Upper lobe of right lung (tissue), 1 donor: ENCODE results near the gene CNNM3. TPM values are rescaled to one million over a fixed set of nuclear protein-coding genes. Genes with fewer than 3 reads are reported as not detected.
"Not testable (repeated sequence)": the region's sequence is repeated elsewhere in the genome, so short reads cannot be mapped to it uniquely, and the experiment has no call there.

Experiments
- ATAC-seq: fragments of 200-7000 bp; cut with Tn5 transposase; one replicate; pipeline ENCODE4 v1.9.1; 2020; ENCODE audit warnings: mild to moderate bottlenecking, moderate library complexity
- DNase-seq: peaks from one replicate; pipeline ENCODE4 v3.0.0-alpha.2; 2020
- H3K27ac ChIP-seq: fragments of 200-600 bp; one replicate; pipeline ENCODE4 v1.8.0; 2022
- H3K27me3 ChIP-seq: fragments of 200-600 bp; one replicate; pipeline ENCODE4 v1.8.0; 2022; ENCODE audit warnings: mild to moderate bottlenecking
- H3K36me3 ChIP-seq: fragments of 200-600 bp; one replicate; pipeline ENCODE4 v1.8.0; 2022
- H3K4me1 ChIP-seq: fragments of 200-600 bp; one replicate; pipeline ENCODE4 v1.8.0; 2022
- H3K4me3 ChIP-seq: fragments of 200-600 bp; one replicate; pipeline ENCODE4 v1.8.0; 2022; ENCODE audit warnings: mild to moderate bottlenecking
- H3K9me3 ChIP-seq: fragments of 200-600 bp; one replicate; pipeline ENCODE4 v1.8.0; 2022
- intact Hi-C: fragments of 100-400 bp; cut with DNase I; formaldehyde crosslinking; loops from one replicate; pipeline ENCODE4 v1.11.0; 2022
- total RNA-seq: library from RNA; stranded (reverse); fragmentation: NEBNext Ultra II Directional; extraction: Animal tissue kit (Norgen Biotek cat#: 25700); gene quantifications from one replicate; pipeline ENCODE4 v1.2.1, GENCODE V29; 2021
- TF ChIP-seq, protein P1 (sequence below): fragments of 200-600 bp; IDR thresholded peaks from one replicate; pipeline ENCODE4 v1.8.0; 2022; ENCODE audit warnings: antibody characterized with exemption
- donor health status: DM: no; HTN: yes; CAD: no; lungs with severe emphysema.

The CNNM3 gene
- total RNA-seq, 1 donor from 2014 or later, result 34.1 TPM

- H3K27me3 ChIP-seq, result no peaks in the 10 kb centered on the region
- H3K36me3 ChIP-seq, result no peaks in the 10 kb centered on the region
- H3K4me1 ChIP-seq, result peaks cover 12% of the 10 kb centered on the region
- no peaks in the 10 kb centered on the region for H3K9me3 ChIP-seq
- DNase-seq (no peak), ATAC-seq (no peak)
- intact Hi-C loops, result no loop called here
- no peak overlapping the region for H3K27ac ChIP-seq
- H3K4me3 ChIP-seq, result no peak overlapping the region
- TF ChIP-seq, protein P1, sequence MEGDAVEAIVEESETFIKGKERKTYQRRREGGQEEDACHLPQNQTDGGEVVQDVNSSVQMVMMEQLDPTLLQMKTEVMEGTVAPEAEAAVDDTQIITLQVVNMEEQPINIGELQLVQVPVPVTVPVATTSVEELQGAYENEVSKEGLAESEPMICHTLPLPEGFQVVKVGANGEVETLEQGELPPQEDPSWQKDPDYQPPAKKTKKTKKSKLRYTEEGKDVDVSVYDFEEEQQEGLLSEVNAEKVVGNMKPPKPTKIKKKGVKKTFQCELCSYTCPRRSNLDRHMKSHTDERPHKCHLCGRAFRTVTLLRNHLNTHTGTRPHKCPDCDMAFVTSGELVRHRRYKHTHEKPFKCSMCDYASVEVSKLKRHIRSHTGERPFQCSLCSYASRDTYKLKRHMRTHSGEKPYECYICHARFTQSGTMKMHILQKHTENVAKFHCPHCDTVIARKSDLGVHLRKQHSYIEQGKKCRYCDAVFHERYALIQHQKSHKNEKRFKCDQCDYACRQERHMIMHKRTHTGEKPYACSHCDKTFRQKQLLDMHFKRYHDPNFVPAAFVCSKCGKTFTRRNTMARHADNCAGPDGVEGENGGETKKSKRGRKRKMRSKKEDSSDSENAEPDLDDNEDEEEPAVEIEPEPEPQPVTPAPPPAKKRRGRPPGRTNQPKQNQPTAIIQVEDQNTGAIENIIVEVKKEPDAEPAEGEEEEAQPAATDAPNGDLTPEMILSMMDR, result no peak
Observed at GRCh38 chr2:96787411-96787810, 28.7 kb upstream of the CNNM3 start.

DNA sequence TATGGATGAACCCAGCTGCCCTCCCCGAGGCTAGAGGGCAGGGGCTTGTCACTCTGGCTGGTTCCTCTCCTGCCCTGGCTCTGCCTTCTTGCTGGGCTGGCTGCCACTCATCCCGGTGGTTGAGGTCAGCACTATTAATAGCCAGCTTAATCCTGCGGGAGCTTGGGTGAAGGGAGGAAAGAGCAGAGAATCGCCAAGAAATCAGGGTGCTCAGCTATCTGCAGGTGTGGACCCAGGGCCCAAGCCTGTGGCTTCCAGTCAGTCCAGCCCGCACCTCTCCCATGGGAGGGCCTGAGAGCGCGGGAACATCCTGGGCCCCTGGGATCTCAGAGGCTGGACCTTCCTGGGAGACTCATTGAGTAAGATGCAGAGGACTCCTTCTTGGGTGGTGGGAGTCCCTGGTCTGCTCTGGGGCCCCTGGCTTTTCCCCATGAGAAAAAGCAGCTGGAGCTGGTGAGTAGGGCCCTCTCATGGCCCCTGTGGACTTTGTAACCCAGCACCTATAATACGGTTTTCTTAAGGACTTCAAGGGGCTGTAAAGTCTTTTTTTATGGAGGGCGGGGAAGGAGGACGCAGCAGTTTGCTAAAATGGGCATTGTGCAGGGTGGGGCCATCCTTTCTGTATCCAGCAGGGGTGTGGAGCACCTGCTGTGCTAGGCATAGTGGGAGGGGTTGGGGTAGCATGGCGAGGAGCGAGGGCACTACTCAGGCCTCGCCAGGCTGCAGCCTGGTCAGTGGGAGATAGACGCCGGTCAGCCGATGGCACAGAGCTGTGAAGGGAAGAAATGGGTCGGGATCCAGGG is 27.4 kb upstream of the CNNM3 start:
- Histone ChIP-seq H3K36me3 (no peaks in the 10 kb centered on the region), H3K9me3 (no peaks in the 10 kb centered on the region), H3K27me3 (no peaks in the 10 kb centered on the region), H3K4me3 (no peak overlapping the region), H3K4me1 (peaks cover 12% of the 10 kb centered on the region), H3K27ac (no peak overlapping the region)
- no peak for DNase-seq
- peak; percentile 64 for ATAC-seq
- intact Hi-C loops, result no loop called here
- TF ChIP-seq, protein P1, result no peak

GRCh38 chr2:96789245-96789617 is 26.8 kb upstream of the CNNM3 start:
- Histone ChIP-seq H3K36me3 (no peaks in the 10 kb centered on the region), H3K4me3 (no peak overlapping the region), H3K27ac (no peak overlapping the region), H3K4me1 (peaks cover 12% of the 10 kb centered on the region), H3K9me3 (no peaks in the 10 kb centered on the region), H3K27me3 (no peaks in the 10 kb centered on the region)
- ATAC-seq (no peak), DNase-seq (no peak)
- intact Hi-C loops, result no loop called here
- TF ChIP-seq, protein P1, result no peak

DNA sequence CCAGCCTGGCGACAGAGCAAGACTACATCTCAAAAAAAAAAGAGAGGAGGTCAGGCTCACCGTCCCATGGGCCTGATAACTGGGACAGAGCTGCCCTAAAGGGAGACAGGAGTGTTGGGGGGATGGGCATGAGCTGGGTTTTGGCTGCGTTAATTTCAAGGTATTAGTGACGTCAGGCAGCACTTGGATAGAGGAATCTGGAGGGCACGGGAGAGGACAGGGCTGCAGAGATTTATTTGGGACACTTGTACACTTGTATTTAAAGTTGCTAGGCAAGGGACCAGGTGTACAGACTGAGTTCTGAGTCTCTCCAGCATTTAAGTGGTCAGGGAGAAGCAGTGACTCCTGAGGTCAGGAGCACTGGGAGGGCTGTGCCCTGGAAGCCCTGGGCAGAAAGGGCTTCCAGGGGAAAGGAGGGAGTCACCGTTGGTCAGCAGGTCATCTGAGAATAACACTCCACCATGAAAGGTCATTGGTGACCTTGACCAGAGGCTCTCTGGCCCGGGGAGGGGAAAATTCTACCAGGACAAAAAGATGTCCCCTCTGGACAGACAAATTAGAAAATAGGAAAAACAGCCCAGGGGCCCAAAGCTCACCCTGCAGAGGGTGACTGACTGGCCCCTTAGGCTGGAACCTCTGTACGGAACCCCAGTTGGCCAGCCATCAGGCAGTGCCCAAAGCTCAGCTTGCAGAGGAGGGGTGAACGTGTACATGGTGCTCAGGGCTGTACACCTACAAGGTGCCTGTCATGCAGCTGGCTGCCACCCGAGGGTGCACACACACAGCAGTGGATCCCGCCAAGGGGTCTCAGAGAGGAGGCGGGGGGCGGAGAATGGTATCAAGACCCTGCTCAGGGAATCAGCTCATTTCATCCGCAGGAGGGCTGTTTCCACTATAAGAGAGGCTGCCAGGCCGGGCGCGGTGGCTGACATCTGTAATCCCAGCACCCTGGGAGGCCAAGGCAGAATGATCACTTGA is 23.0 kb upstream of the CNNM3 start:
- Histone ChIP-seq H3K27me3 (no peaks in the 10 kb centered on the region), H3K9me3 (no peaks in the 10 kb centered on the region), H3K4me1 (peaks cover 5% of the 10 kb centered on the region), H3K27ac (no peak overlapping the region), H3K4me3 (no peak overlapping the region), H3K36me3 (no peaks in the 10 kb centered on the region)
- ATAC-seq, result peak; percentile 71
- TF ChIP-seq, protein P1, result no peak
- intact Hi-C loops, result no loop called here
- DNase-seq, result no peak

DNA sequence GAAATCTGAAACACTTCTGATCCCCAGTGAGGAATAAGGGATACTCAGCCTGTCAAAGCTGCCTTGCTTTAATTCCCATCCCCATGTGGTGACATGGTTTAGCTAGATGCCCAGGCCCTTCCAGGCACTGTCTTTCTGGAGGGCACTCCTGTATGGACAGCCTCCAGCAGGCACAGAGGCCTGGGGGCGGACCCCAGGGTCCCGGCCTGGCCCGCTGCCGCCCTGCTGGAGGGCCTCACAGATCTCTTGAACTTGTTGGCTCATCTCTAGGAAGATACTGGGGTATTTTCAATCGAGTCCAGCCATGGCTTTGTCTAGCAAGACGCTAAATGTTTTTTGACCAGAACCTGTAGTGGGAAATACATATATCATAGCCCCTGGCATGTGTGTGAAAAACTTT is 21.0 kb upstream of the CNNM3 start:
- no peak for DNase-seq
- peaks cover 17% of the 10 kb centered on the region for H3K36me3 ChIP-seq
- no peak for ATAC-seq
- H3K27me3 ChIP-seq, result no peaks in the 10 kb centered on the region
- H3K27ac ChIP-seq, result no peak overlapping the region
- intact Hi-C loops, result no loop called here
- TF ChIP-seq, protein P1, result no peak
- no peaks in the 10 kb centered on the region for H3K9me3 ChIP-seq
- H3K4me1 ChIP-seq, result no peaks in the 10 kb centered on the region
- no peak overlapping the region for H3K4me3 ChIP-seq

- H3K27me3 ChIP-seq, H3K27ac ChIP-seq, ATAC-seq, H3K9me3 ChIP-seq, DNase-seq, H3K4me3 ChIP-seq, H3K4me1 ChIP-seq, intact Hi-C loops: not testable (repeated sequence)
- H3K36me3 ChIP-seq, result peaks cover 17% of the 10 kb centered on the region
Observed at GRCh38 chr2:96796497-96796896, 19.6 kb upstream of the CNNM3 start.
